GM06990 (cell line): ENCODE data around the gene CYSRT1.
A peak's percentile ranks its signal among the peaks of the same experiment; 100 is the strongest.

Experiments used
- DNase-seq: peaks from one replicate; pipeline ENCODE4 v3.0.0-alpha.2; 2011; ENCODE audit not compliant: insufficient read length; ENCODE audit errors: extremely low read depth
- H3K27me3 ChIP-seq: replicated peaks from 2 replicates; pipeline ENCODE4 v1.6.0; 2011; ENCODE audit warnings: low read length; ENCODE audit not compliant: control insufficient read depth, insufficient read depth
- H3K36me3 ChIP-seq: 2 replicates; pipeline ENCODE4 v1.5.1; 2011; ENCODE audit warnings: low read length; ENCODE audit not compliant: control insufficient read depth, insufficient read depth
- H3K4me3 ChIP-seq: replicated peaks from 2 replicates; pipeline ENCODE4 v1.5.1; 2011; ENCODE audit warnings: low read depth, mild to moderate bottlenecking, control low read depth, low read length
- TF ChIP-seq, protein P1 (sequence below): IDR thresholded peaks from 2 replicates; pipeline ENCODE4 v1.5.1; 2011; ENCODE audit warnings: low read length, control low read depth, mild to moderate bottlenecking, inconsistent platforms; ENCODE audit not compliant: insufficient read depth, poor library complexity, severe bottlenecking

Gene CYSRT1

DNA sequence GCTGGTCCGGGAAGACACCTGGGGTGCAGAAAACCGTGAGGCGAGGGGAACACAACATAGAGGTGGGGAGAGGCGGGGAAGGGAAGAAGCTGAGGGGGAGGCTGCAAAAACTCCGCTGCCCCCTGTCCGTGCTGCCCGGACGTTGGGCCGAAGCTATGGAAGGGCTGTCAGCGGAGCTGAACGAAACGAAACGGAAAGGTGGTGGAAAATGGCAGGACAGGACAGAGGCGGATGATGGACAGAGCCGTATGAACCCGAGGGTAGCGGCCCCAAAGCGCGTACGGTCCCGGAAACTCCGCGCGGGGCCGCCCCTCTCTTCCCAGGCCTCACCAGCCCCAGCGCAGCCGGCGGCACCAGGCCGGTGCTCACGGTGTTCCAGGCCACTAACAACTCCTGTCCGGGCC is 36.9 kb upstream of the CYSRT1 start:
- peaks cover 30% of the 10 kb centered on the region for H3K36me3 ChIP-seq
- peak overlapping the region; percentile 96 for H3K4me3 ChIP-seq
- TF ChIP-seq, protein P1, sequence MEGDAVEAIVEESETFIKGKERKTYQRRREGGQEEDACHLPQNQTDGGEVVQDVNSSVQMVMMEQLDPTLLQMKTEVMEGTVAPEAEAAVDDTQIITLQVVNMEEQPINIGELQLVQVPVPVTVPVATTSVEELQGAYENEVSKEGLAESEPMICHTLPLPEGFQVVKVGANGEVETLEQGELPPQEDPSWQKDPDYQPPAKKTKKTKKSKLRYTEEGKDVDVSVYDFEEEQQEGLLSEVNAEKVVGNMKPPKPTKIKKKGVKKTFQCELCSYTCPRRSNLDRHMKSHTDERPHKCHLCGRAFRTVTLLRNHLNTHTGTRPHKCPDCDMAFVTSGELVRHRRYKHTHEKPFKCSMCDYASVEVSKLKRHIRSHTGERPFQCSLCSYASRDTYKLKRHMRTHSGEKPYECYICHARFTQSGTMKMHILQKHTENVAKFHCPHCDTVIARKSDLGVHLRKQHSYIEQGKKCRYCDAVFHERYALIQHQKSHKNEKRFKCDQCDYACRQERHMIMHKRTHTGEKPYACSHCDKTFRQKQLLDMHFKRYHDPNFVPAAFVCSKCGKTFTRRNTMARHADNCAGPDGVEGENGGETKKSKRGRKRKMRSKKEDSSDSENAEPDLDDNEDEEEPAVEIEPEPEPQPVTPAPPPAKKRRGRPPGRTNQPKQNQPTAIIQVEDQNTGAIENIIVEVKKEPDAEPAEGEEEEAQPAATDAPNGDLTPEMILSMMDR = no peak
- no peak for DNase-seq
- no peaks in the 10 kb centered on the region for H3K27me3 ChIP-seq

DNA sequence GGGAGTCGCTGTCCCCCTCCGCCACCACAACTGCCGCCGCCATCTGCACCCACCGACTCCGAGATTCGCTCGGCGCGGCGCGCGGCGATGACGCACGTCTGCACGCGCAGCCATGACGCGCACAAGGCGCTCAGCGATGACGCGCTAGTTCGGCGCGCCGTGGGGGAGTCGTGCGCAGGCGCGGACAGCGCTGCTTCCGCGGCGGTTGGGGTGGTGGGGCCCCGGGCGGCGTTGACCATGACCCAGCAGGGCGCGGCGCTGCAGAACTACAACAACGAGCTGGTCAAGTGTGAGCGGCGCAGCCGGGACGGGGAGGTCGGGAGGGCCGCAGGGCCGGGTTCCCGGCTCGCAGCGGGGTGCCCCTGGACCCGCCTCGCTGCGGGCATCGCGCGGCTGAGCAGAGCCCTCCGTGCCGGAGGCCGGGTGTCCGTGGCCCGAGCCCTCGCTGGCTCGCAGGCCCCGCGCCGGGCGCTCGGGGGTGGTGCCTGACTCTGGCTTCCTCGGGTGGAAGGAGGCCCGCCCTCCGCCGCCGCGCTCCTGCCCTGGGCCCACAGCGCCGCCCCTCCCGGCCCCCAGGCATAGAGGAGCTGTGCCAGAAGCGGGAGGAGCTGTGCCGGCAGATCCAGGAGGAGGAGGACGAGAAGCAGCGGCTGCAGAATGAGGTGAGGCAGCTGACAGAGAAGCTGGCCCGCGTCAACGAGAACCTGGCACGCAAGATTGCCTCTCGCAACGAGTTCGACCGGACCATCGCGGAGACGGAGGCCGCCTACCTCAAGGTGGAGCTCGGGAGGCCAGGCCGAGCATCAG is 36.3 kb upstream of the CYSRT1 start, which contains the start of the genes ANAPC2 and SSNA1:
Gene ANAPC2, minus strand, starts transcription at position 71 of the 807 bp plus-strand sequence. Its CDS starts 28 bp downstream, at position 43.
Gene SSNA1, plus strand, starts transcription at position 187 of the 807 bp plus-strand sequence. Its CDS starts 51 bp downstream, at position 238.
- Histone ChIP-seq H3K36me3 (peaks cover 25% of the 10 kb centered on the region), H3K27me3 (no peaks in the 10 kb centered on the region), H3K4me3 (peak within 1 kb of the TSS; percentile 96)
- TF ChIP-seq, protein P1 = peak; percentile 72
- DNase-seq = peak; percentile 98

DNA sequence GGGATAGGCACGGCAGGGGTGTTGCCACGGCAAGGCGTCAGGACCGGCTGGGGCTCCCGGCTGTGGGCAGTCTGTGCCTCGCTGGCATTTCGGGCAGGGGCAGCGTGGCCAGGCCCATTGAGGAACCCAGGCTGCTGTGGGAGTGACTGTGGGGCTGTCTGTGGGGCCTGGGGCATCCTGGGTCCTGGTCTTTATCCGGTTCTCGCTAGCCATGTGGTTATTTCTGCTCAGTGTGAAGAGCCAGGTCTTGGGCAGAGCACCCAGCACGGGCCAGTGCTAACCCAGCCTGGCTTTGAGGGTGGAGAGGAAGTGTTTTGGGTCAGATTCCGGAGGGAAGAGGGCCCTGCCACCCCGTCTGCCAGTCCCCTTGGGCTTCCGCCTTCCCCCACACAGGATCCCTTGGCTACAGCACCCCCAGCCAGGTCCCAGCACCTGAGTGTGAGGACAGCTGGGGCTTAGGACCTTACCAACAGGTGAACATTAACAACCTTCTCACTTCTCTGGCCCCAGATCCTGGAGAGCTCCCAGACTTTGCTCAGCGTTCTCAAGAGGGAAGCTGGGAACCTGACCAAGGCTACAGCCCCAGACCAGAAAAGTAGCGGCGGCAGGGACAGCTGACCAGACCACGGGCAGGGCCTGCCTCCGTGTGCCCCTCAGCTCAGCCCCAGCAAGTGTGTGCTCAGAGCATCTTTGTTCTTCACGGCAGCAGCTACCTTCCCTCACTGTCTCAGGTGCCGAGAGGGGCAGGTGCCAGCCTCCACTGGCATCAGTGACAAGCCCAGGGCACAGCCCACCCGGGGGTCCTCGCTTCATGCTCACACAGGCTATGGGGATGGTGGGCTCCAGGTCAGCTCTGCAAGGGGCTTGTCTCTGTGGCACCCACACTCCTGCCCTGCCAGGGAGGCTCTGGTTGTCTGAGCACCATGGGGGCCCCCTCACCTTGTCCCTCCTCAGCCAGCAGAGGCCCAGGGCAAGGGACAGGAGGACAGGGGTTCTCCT is 35.4 kb upstream of the CYSRT1 start:
- Histone ChIP-seq H3K36me3 (peaks cover 16% of the 10 kb centered on the region), H3K27me3 (no peaks in the 10 kb centered on the region), H3K4me3 (peak overlapping the region; percentile 96)
- no peak for DNase-seq
- TF ChIP-seq, protein P1 = no peak

DNA sequence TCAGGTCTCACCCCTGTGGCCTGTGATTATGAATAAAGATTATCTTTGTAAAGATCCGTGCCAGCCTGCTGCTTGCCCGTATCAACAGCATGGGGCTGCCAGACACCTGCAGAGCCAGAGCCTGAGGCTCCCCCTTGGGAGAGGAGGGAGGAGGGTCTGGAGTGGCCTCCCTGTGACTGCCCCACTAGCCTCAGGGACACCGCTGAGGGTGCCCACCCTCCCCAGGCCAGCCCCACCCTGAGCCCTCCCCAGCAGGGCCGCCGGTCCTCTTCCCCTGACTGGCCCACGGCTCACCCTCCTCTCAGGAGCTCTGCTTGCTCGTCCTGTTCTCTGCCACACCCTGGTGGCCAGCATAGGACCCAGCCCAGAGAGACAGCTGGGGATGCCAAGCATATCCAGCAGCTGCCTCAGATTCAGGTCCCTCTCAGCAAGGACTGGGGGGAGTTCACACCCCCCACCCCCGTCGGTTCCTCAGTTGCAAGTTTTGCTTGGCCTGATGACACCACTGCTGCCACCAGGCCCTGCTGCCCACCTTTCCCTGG is 34.6 kb upstream of the CYSRT1 start:
- no peak overlapping the region for H3K4me3 ChIP-seq
- no peaks in the 10 kb centered on the region for H3K27me3 ChIP-seq
- no peak for DNase-seq
- TF ChIP-seq, protein P1 = no peak
- H3K36me3 ChIP-seq = peaks cover 14% of the 10 kb centered on the region

DNA sequence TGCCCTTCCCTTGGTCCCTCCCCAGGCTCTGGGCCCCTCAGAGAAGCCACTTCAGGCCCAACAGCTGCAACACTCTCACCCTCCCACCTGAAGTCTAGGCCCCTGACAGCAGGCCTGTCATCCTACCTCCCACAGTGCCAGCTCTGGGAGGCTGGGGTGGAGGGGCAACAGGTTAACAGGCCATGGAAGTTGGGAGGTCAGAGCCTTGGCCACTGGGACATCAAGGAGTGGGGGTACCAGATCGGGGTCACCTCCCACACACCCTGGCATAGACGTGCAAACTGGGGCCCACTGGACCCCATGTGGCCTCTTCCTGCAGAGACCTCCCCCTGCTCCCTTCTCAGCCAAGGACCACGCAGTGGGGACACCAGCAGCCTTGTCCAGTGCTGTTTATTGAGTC is 33.7 kb upstream of the CYSRT1 start:
- TF ChIP-seq, protein P1 = no peak
- Histone ChIP-seq H3K36me3 (peaks cover 11% of the 10 kb centered on the region), H3K27me3 (no peaks in the 10 kb centered on the region), H3K4me3 (no peak overlapping the region)
- DNase-seq = no peak
